HG02798 (cell line): Measurements from ENCODE around the gene TFF3.

Experiments
- ATAC-seq: cut with Tn5 transposase; IDR thresholded peaks from one replicate; pipeline ENCODE4 v1.9.1; 2021; ENCODE audit warnings: mild to moderate bottlenecking; ENCODE audit not compliant: unreplicated experiment, poor library complexity

The TFF3 gene

DNA sequence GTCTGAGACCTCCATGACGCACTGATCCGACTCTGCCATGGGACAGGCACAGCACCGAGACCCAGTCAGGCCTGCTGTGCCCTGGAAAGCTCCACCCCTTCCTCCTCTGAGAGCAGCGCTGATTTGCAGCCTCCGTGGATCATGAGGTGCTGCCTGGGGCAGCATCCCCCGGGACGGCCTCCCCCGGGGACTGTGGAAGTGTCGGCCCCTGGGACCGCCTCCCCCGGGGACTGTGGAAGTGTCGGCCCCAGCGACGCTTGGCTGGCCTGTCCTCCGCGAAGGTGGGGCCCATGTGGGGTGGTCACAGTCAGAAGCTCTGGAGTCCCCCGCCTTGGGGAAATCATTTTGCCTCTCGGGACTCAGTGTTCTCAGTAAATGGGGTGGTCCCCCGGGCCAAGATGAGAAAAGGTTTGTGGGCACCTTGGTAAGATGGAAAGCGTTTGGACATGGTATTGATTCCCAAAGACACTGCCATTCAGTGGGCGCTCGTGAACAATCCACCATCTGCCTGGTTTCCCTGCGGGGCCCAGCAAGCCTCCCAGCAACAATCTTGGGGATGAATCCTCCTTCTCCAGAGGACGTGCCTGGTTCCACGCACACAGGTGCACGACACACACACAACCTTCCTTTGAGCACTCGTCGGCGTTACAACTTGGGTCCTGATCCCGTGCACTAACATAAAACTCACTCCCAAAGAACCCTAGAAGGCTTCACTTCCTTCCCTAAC is 32.6 kb upstream of the TFF3 start:
- ATAC-seq: no peak

DNA sequence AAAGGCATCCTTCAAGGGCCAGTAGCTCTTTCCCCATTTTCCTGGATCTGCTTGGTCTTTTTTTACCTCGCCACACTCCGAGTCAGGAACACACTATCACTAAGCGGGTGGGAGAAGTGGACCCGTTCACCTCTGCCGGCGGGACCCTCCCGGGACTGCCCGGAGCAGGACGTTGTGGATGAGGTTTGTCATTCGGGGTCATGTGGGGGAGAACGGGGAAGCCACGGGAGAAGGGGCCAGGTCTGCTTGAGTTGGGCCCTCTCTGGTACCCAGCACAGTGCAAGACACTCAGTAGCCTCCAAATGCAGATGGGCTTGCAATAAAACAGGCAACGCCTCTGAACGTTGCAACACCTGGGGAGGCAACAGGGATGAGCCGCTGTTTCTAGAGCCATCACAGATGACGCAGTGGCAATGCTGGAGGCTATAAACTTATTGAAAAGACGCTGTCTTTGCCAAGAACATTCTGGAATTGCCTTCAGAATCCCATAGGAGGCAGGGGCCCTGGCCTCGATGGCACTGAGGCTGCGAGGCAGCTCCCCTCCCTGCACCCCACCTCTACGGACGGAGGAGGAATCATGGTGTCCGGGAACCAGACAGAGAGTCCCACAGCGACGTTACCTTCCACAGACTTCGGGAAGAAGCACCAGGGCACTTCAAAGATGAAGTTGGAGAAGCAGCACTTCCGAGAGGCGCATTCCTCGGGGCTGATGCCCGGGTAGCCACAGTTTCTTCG is 31.8 kb upstream of the TFF3 start:
- no peak for ATAC-seq

DNA sequence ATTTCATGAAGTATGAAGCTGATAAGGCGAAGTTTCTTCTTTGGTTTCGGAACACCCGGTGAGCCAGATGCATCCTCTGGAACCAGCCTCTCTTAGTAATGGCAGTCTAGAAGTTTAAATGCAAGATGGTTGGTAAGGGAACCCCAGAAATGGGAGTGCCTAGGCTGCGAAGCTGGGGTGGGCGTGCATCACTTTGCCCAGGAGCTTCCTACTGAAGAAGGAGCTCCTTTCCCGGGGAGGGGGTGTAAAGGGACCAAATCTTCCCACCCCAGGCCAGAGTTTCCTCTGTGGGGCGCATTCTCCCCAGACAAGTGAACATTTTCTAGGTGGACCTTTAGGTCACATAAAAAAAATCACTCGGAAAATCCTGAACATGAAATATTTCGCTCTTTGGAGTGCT is 31.2 kb upstream of the TFF3 start:
- ATAC-seq: no peak

DNA sequence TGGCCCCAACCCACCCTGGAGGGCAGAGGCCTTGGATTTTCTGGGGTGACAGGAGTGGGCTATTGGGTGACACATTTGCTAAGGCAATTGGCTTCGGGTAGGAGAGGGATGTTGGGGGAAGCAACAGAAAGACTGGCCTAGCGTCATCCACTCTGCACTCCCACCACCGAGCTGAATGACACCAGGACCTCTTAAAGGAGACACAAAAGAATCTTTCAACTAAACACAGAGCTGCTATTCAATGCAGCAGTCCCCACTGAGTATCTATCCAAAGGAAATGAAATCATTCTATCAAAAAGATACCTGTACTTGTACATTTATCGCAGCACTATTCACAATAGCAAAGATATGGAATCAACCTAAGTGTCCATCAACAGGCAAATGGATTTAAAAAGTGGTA is 29.4 kb upstream of the TFF3 start:
- ATAC-seq: no peak

DNA sequence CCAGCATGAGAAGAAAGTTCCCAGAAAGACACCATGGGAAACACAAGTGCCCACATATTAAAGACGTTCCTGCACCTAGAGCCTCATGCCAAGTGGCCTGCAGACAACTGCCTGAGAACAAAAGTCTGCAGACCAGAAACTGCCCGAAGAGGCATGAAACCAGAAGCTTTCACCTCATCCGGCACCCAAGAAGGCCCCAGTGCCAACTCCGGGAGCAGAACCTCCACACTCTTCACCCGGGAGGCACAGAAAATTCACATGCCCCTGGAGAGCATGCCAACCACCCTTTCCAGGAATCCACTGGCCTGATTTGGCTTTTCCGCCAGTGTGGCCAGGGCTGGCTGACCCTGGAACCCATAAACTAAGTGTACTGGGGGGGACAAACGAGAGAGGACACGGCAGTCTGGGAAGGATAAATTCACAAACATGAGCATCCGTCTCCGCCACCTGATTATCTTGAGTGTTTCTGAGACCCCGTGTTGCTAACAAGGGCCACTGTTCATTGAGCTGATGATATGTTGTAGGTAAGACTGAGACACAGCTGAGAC is 28.8 kb upstream of the TFF3 start:
- no peak for ATAC-seq

DNA sequence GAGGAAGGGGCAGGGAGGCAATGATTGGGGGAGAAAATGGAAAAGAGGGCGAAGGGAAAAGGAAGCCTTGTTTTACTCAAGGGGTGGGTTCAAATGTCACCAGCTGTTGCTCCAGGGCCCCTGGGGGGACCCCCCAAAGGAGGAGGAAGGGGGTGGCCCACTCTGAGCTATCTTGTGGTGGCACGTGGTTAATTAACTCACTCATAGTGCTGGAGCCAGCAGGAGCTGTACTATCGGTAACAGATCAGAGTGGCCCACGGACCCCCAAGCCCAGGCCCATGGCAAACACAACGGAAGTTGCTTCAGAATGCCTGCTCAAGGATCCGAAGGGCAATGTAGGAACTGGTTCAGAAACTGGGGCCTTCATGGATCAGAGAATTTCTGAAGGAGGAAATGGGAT is 28.3 kb upstream of the TFF3 start:
- no peak for ATAC-seq

DNA sequence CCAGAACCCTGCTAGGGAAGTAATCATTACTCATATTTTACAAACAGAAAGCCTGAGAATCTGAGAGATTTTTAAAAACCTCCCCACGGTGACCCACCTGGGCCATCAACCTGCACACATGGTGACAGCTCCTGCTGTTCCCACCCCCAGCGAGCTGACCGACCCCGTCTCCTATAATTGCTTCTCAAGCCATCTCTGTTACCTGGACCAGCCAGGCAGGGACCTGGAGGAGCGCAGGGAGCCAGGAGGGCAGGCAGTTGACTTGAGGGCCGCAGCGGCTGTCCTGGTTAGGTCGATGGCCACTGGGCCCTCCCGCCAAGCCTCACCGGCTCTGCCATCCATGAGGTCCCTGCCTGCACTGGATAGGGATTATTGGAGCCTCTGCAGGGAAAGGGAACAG is 27.9 kb upstream of the TFF3 start:
- ATAC-seq: no peak

DNA sequence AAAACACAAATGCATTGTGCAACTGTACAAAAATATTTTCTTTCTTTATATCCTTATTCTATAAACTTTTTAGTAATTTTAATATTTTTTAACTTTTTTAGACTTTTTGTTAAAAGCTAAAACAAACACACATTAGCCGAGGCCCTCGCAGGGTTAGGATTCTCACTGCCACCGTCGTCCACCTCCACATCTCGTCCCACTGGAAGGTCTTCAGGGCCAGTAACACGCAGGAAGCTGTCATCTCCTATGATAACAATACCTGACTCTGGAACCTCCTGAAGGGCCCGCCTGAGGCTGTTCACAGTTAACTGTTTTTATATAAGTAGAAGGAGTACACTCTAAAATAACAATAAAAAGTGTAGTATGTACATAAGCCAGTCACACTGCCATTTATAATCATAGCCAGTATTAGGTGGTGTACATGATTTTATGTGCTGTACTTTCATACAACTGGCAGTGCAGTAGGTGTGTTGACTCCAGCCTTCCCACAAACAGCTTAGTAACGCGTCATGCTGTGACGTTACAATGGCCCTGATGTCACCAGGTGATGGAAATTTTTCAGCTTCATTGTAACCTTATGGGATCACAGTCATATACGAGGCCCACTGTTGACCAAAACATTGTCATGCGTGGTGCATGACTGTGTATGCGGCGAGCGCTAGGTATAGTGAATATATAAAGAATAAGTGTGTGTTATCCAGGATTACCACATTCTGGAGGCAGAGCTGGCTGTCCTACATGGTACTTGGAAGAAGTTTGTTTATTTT is 26.8 kb upstream of the TFF3 start:
- ATAC-seq: no peak

DNA sequence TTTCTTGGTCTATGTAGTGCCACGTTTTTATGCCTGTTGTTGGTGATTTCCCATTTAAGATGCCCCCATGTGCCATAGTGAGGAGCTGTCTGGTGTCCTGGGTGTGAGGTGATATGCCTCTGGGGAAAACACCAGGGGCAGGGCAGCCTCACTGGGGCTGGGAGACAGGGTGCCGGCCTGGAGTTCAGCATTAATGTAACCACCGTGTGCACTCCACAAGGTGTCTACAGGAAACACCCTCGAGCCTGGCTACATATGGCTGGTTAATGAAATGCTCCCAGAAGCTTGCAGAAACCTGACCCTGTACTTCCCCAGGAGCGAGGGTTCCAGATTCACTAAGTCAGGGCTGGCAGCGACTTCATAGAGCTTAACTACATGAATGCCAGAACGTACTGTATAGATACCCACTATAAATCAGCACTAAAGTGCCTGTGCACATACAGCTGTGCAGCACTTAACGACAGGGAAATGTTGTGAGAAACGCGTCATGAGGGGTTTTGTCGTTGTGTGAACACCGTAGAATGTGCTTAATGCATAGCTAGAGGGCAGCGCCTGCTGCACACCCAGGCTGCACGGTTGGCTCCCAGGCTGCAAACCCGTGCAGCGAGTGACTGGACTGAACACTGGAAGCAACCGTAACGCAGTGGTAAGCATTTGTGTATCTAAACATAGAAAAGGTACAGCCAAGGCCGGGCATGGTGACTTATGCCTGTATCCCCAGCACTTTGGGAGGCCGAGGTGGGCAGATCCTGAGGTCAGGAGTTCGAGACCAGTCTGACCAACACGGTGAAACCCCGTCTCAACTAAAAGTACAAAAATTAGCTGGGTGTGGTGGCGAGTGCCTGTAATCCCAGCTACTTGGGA is 25.2 kb upstream of the TFF3 start:
- ATAC-seq: no peak

DNA sequence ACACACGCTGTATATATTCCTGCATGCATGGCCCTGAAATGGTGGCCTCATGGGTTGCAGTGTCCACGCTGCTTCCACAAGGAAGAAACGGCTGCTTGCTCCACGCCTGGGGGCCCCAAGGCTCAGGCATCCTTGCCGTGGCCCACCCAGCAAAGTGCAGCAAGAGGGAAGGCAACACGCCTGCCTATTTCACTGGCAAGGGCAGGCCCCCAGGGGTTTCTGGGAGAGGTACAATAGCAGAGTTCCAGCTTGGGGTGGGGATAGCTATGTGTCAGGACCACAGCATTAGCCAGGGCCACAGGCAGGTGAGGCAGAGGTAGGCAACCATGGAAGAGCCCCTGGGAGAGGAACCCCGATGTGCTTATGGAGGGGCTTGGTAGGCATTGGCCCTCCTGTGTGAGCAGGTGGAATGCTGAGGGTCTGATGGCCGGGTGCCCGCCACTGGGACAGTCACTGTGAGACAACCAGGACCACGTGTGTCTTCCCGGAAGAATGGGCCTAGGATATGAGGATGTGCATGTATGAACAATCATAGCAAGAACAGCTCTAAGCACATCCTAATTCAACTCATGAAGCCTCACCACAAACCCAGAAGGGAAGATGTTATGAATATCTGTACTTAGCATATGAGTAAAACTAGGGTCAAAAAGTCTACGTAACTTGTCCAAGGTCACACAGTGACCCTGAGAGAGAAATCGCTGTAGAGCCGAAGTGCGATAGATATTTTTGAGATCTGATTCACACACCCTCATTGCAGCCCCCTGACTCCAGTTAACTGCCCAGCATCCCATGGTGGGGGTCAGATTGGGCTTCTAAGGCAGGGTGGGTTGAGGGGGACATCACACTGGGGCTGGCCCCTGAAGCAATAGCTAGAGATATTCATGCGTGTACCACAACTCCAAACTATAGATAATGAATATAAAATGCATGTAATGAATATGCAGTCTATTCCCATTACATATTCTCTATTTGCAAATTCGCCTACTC is 23.8 kb upstream of the TFF3 start:
- no peak for ATAC-seq

DNA sequence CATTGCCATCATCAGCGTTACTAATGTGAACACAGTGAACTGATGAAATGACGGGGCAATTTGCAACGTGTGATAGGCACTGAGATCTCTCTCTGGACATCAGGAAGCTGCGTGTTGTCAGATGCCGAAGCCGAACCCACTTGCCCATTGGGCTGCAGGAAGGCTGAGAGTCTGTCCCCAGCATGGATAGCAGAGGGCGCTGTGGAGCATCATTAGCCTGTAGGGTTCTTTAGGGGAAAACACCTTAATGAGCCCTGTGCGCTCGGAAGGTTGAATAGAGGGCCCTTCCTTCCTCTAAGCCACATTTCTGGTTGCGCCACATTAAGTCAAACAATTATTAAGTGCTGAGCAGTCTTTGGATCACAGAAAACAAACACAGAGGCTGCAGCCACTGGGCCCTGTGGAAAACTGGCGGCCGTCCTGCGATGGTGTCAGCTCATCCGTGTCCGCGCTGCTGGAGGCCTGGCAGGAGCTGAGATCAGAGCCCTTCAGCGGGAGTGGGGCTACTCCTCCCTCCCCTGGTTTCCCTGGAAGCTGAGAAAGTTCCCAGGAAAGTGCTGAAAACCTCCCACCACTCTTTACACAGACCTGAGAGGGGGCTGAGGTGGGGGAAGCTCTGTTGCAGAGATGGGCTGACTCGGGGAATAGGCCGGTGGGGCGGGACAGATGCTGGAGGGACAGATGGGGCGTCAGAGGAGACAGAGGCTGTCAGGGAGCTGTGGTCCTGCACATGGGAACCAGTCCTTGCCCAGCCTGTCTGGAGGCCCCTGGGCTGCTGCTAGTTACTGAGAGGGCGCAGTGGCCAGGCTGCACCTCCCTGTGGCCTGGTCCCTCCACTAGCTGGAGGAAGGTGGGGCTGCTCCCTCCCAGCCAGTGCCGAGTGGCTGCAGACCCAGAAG is 22.9 kb upstream of the TFF3 start:
- ATAC-seq: no peak

DNA sequence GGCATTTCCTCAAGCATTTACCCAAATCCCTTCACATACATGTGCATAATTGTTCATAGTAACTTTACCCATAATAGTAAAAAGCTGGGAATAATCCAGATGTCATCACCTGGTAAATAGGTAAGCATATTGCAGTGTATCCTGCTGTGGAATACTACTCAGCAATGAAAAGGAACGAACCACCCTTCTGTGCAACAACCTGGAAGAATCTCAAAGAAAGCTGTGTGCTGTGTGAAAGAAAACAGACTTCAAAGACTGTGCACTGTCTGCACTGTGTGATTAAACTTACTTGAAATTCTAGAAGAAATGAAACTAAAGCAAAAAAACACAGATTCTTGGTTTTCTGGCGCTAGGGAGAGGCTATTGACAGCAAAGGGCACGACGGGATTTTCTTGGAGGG is 22.1 kb upstream of the TFF3 start:
- no peak for ATAC-seq

DNA sequence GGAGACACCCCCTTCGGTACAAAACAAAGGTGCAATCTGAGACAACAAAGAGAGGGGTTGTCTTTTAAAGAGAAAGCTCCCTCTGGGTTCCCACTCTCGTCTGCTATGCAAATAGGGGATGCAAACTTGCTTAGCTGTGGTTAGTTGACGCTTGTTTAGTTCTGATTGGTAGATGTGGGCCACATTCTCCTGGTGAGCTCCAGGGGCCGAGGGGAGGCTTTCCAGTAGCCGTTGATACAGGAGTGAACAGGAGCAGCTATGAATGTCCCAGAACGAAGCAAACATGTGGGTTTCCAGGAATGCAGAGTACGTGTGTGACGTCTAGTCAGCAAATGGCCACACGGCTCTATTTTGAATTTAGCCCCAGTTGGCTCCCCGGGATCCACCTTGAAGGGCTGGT is 20.8 kb upstream of the TFF3 start:
- ATAC-seq: no peak

DNA sequence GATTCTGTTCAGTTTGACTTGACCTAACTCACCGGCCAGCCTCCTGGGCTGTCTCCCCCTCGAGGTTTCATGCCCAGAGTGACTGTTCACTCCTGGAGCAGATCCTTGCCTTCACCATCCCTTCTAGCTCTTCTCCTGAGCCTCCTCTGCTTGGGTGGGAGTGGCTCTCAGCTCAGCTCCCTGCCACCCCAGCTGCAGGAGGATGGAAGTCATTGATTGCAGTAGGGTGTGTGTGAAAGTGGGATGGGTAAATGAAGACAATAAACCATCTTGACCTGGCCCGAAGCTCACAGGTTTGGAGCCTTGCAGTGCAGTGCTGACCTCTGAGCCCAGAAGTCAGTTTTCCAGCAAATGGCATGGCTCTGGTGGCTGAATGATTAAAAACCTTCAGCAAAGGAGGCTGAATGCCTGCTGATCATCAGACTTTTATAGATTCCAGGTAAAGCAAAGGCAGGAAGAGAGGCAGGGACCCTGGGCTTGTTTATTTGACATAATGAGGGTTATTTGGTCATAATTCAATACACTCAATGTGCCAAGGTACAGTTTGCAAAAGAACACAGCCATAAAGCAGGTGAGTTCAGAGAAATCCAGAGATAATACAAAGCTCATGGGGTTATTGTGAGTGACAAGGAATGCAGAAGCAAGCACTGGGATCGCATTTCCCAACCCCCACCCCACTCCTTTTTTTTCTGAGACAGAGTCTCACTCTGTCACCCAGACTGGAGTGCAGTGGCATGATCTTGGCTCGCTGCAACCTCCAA is 17.5 kb upstream of the TFF3 start:
- no peak for ATAC-seq

DNA sequence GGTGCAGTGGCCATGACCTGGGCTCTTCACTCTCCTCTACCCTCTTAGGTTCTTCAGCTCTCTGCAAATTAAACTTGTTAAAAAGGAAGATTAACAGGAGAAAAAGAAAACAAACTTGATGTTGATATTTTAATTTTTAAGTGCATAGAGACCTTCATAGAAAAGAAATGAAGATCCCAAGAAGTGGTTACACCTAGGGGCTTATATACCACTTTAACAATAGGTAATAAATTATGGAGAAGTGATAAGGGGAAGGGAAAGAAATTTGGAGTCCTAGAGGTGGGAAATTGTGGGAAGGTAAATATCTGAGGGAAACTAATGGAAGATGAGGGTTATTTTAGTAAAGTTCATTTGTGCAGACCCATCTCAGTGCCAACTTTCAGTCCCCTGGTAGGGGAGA is 16.5 kb upstream of the TFF3 start:
- no peak for ATAC-seq

DNA sequence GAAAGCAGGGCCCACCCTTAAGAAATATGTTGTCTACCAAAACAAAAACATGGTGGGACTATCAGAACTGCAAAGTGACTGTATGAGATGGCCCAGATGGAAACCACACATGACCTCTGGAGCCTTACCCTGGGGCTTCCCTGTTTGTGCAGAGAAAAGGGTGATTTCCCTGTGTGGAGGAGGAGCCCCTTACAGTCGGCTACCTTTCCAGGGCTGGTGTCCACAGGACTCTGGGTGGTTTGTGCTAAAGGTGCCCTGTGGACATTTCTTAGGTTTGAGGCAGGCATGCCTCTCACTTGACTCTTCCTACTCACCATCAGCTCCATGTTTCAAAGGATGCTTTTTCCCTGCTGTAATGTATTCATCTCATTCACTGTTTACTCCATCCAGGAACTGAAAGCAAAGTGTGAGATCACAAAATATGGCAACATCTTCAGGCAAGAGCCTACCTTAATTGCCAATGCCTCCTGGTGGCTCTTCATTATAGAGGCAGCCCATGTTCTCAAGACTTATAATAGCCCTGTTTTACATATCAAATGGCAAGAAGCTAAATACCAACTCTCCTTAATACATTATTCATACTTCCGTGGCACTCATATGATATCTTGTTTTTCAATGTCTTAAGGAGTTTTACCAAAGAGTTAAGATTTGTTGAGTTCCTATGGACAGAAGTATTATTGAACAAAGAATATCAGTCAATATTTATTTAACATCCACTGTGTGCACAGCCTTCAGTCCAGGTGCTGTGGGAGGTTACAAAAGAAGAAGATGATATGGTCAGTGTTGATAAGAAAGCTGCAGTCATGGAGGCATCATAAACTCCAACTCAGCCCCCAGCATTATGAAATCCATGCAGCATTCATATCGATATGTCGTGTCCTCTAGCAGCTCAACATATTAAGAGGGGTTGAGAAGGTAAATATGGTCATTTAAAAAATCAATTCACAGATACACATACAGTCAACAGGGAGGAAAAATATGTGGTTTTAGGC is 15.5 kb upstream of the TFF3 start:
- no peak for ATAC-seq
